H9 (cell line): ENCODE results near the gene CEP131. TPM values are rescaled to one million over a fixed set of nuclear protein-coding genes. Genes with fewer than 3 reads are reported as not detected.

Experiments used
- DNase-seq: peaks from one replicate; pipeline ENCODE4 v3.0.0-alpha.2; 2017
- H2AFZ ChIP-seq: one replicate; pipeline ENCODE4 v1.6.1; 2013; ENCODE audit warnings: mild to moderate bottlenecking, low read length, control low read depth, moderate library complexity
- H2AK5ac ChIP-seq: 2 replicates; pipeline ENCODE4 v1.6.1; 2013; ENCODE audit warnings: low read length, control low read depth, mixed read lengths; ENCODE audit not compliant: insufficient read length
- H2BK120ac ChIP-seq: one replicate; pipeline ENCODE4 v1.6.1; 2013; ENCODE audit warnings: low read depth, mild to moderate bottlenecking, low read length, control low read depth, inconsistent platforms; ENCODE audit not compliant: poor library complexity, severe bottlenecking
- H2BK12ac ChIP-seq: 2 replicates; pipeline ENCODE4 v1.6.1; 2013; ENCODE audit warnings: low read length, control low read depth, mixed read lengths, low read depth; ENCODE audit not compliant: insufficient read length
- H2BK15ac ChIP-seq: 2 replicates; pipeline ENCODE4 v1.6.1; 2013; ENCODE audit warnings: low read depth, low read length, control low read depth
- H2BK20ac ChIP-seq: one replicate; pipeline ENCODE4 v1.6.1; 2013; ENCODE audit warnings: low read depth, mild to moderate bottlenecking, low read length, control low read depth, inconsistent platforms; ENCODE audit not compliant: poor library complexity, severe bottlenecking
- H2BK5ac ChIP-seq: 2 replicates; pipeline ENCODE4 v1.6.1; 2013; ENCODE audit warnings: low read length, control low read depth, mixed read lengths; ENCODE audit not compliant: insufficient read length
- H3K14ac ChIP-seq: 2 replicates; pipeline ENCODE4 v1.6.1; 2013; ENCODE audit warnings: low read length, control low read depth; ENCODE audit not compliant: insufficient read depth
- H3K18ac ChIP-seq: 2 replicates; pipeline ENCODE4 v1.6.1; 2013; ENCODE audit warnings: low read depth, mild to moderate bottlenecking, mixed read lengths, low read length, control low read depth; ENCODE audit not compliant: insufficient read length
- H3K23ac ChIP-seq: 2 replicates; pipeline ENCODE4 v1.6.1; 2013; ENCODE audit warnings: low read length, control low read depth, mixed read lengths, low read depth; ENCODE audit not compliant: insufficient read length
- H3K23me2 ChIP-seq: 2 replicates; pipeline ENCODE4 v1.6.1; 2013; ENCODE audit warnings: low read depth, mild to moderate bottlenecking, mixed read lengths, low read length, control low read depth; ENCODE audit not compliant: insufficient read length, poor library complexity, severe bottlenecking
- H3K27ac ChIP-seq: 2 replicates; pipeline ENCODE4 v1.5.1; 2013; ENCODE audit warnings: low read length, control low read depth, mixed read lengths, low read depth; ENCODE audit not compliant: insufficient read length
- H3K27me3 ChIP-seq: 2 replicates; pipeline ENCODE4 v1.6.1; 2013; ENCODE audit warnings: low read length, control low read depth, inconsistent platforms; ENCODE audit not compliant: insufficient read depth
- H3K4ac ChIP-seq: 2 replicates; pipeline ENCODE4 v1.6.1; 2013; ENCODE audit warnings: low read depth, mild to moderate bottlenecking, control low read depth, inconsistent platforms, low read length, moderate library complexity
- H3K4me1 ChIP-seq: 2 replicates; pipeline ENCODE4 v1.6.1; 2013; ENCODE audit warnings: low read length, control low read depth, inconsistent platforms; ENCODE audit not compliant: insufficient read depth
- H3K4me2 ChIP-seq: 2 replicates; pipeline ENCODE4 v1.6.1; 2013; ENCODE audit warnings: low read length, control low read depth, mixed read lengths; ENCODE audit not compliant: insufficient read length, insufficient read depth
- H3K56ac ChIP-seq: 2 replicates; pipeline ENCODE4 v1.6.1; 2013; ENCODE audit warnings: low read depth, mild to moderate bottlenecking, mixed read lengths, low read length, control low read depth; ENCODE audit not compliant: insufficient read length
- H3K79me1 ChIP-seq: 2 replicates; pipeline ENCODE4 v1.6.1; 2013; ENCODE audit warnings: low read depth, mild to moderate bottlenecking, moderate library complexity, low read length, control low read depth, inconsistent platforms; ENCODE audit not compliant: insufficient read depth, poor library complexity, severe bottlenecking
- H3K79me2 ChIP-seq: 2 replicates; pipeline ENCODE4 v1.6.1; 2013; ENCODE audit warnings: low read length, control low read depth, inconsistent platforms; ENCODE audit not compliant: insufficient read depth
- H3K9ac ChIP-seq: 2 replicates; pipeline ENCODE4 v1.6.1; 2013; ENCODE audit warnings: low read length, control low read depth, mixed read lengths; ENCODE audit not compliant: insufficient read length; ENCODE audit errors: extremely low read depth
- H3K9me3 ChIP-seq: one replicate; pipeline ENCODE4 v1.6.1; 2013; ENCODE audit warnings: low read depth, low read length, inconsistent platforms; ENCODE audit not compliant: control insufficient read depth
- H3T11ph ChIP-seq: one replicate; pipeline ENCODE4 v1.6.1; 2013; ENCODE audit warnings: mild to moderate bottlenecking, low read length, control low read depth, inconsistent platforms
- H4K20me1 ChIP-seq: one replicate; pipeline ENCODE4 v1.6.1; 2013; ENCODE audit not compliant: control insufficient read depth, insufficient read length, insufficient read depth
- H4K5ac ChIP-seq: 2 replicates; pipeline ENCODE4 v1.6.1; 2013; ENCODE audit warnings: low read depth, mild to moderate bottlenecking, mixed read lengths, low read length, control low read depth; ENCODE audit not compliant: insufficient read length
- H4K8ac ChIP-seq: replicated peaks from 2 replicates; pipeline ENCODE4 v1.6.1; 2013; ENCODE audit warnings: low read length, control low read depth, mixed read lengths, low read depth; ENCODE audit not compliant: insufficient read length
- H4K91ac ChIP-seq: 2 replicates; pipeline ENCODE4 v1.6.1; 2013; ENCODE audit warnings: low read depth, mild to moderate bottlenecking, moderate library complexity, mixed read lengths, low read length, control low read depth; ENCODE audit not compliant: insufficient read length
- H3K27ac Mint-ChIP-seq, 3 experiments: 2 replicates in 2 of 3; 3 replicates in 1 of 3; pipeline ENCODE4 v1.8.0; 2020 to 2021; ENCODE audit warnings: mixed read lengths in 3 of 3, mild to moderate bottlenecking in 1 of 3, moderate library complexity in 1 of 3
- H3K27me3 Mint-ChIP-seq: 2 replicates; pipeline ENCODE4 v1.8.0; 2021; ENCODE audit warnings: low read depth, mild to moderate bottlenecking, moderate library complexity, mixed read lengths
- H3K36me3 Mint-ChIP-seq, 3 experiments: 2 replicates in 2 of 3; 3 replicates in 1 of 3; pipeline ENCODE4 v1.8.0; 2020 to 2021; ENCODE audit warnings: low read depth in 3 of 3, mixed read lengths in 3 of 3; ENCODE audit not compliant: insufficient read depth in 1 of 3
- H3K4me1 Mint-ChIP-seq, 2 experiments: 2 replicates each; pipeline ENCODE4 v1.8.0; 2020; ENCODE audit warnings: mixed read lengths in 2 of 2
- H3K4me3 Mint-ChIP-seq, 2 experiments: 2 replicates in 1 of 2; 3 replicates in 1 of 2; pipeline ENCODE4 v1.8.0; 2020 to 2021; ENCODE audit warnings: mild to moderate bottlenecking in 2 of 2, mixed read lengths in 2 of 2, moderate library complexity in 1 of 2
- H3K9me3 Mint-ChIP-seq, 2 experiments: 2 replicates in 1 of 2; 3 replicates in 1 of 2; pipeline ENCODE4 v1.8.0; 2020; ENCODE audit warnings: mild to moderate bottlenecking in 2 of 2, mixed read lengths in 2 of 2, moderate library complexity in 1 of 2
- WGBS: extraction: QIAGEN DNeasy Blood & Tissue Kit; methylation state at CpG from one replicate; pipeline ENCODE4 v1.1.7; 2013; ENCODE audit warnings: missing lambda C conversion rate, low lambda C conversion rate, mixed read lengths; ENCODE audit not compliant: insufficient read length; ENCODE audit errors: extremely low coverage; 5-methylcytosine and 5-hydroxymethylcytosine counted together
- total RNA-seq: library from RNA; stranded (reverse); gene quantifications from 2 replicates; pipeline ENCODE4 v1.2.1, GENCODE V29; 2021
- TF ChIP-seq, protein P1 (sequence below): fragments of 200-600 bp; sonication (generic); conservative IDR thresholded peaks from 3 replicates; pipeline ENCODE4 v1.8.0; 2021; ENCODE audit warnings: antibody characterized with exemption, mild to moderate bottlenecking

Gene CEP131
- total RNA-seq, 1 experiment from 2014 or later, result 16.3 TPM

DNA sequence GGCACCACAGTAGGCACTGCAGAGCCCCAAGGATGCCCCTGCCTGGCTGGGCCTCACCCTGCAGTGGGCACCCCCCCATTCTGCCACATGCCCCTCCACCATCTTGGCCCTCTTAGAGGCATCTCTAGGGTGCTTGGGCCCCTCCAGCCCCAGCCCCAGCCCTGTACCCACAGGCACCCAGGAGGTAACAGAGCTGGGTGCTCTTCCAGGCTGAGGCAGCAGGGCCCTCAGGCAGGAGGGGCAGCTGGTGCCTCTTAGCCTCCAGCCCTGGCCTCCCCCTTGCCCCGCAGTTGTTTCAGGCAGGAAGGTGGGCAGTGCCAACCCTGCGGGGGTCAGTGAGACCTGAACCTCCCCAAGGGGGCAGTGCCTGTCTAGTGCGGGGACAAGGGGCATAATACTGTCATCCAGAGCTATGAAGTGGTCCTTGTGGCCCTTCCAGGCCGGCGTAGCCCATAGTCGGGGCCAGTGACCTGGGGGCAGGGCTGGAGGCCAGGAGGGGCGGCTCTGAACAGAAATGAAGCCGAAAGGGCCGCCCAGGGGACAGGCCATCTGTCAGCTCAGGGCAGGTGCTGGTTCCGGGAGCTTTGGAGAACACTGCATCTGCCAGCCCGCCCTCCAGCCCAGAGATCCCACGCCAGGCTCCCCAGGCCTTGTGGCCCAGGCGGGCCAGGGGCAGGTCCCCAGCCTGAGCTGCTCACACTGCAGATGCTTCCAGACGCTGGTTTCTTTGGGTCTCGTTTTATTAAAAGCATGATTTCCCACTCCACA, 51.9 kb downstream of the CEP131 start:
- H3K27me3 Mint-ChIP-seq, result peaks cover 17% of the 10 kb centered on the region
- H2AK5ac ChIP-seq, result no peak overlapping the region
- no peak overlapping the region for H2BK5ac ChIP-seq
- H4K8ac ChIP-seq, result no peak overlapping the region
- no peak overlapping the region for H3K27ac Mint-ChIP-seq
- H3K4me2 ChIP-seq, result no peak overlapping the region
- H3K4me1 Mint-ChIP-seq, result no peaks in the 10 kb centered on the region
- H2BK120ac ChIP-seq, result no peak overlapping the region
- no peaks in the 10 kb centered on the region for H3K36me3 Mint-ChIP-seq
- no CpG with 5 or more reads among the region's 15 CpGs for WGBS
- no peaks in the 10 kb centered on the region for H4K20me1 ChIP-seq
- no peak overlapping the region for H3K4ac ChIP-seq
- no peaks in the 10 kb centered on the region for H3K9me3 ChIP-seq
- H3K56ac ChIP-seq, result no peak overlapping the region
- H3K9me3 Mint-ChIP-seq, result peaks cover 0 to 5% of the 10 kb centered on the region in 2 experiments; a peak in 2 of 5 replicates
- no peak overlapping the region for H3K18ac ChIP-seq
- no peaks in the 10 kb centered on the region for H3K27me3 ChIP-seq
- H3K14ac ChIP-seq, result no peak overlapping the region; the same call in 1 of the 2 replicates
- TF ChIP-seq, protein P1, sequence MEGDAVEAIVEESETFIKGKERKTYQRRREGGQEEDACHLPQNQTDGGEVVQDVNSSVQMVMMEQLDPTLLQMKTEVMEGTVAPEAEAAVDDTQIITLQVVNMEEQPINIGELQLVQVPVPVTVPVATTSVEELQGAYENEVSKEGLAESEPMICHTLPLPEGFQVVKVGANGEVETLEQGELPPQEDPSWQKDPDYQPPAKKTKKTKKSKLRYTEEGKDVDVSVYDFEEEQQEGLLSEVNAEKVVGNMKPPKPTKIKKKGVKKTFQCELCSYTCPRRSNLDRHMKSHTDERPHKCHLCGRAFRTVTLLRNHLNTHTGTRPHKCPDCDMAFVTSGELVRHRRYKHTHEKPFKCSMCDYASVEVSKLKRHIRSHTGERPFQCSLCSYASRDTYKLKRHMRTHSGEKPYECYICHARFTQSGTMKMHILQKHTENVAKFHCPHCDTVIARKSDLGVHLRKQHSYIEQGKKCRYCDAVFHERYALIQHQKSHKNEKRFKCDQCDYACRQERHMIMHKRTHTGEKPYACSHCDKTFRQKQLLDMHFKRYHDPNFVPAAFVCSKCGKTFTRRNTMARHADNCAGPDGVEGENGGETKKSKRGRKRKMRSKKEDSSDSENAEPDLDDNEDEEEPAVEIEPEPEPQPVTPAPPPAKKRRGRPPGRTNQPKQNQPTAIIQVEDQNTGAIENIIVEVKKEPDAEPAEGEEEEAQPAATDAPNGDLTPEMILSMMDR, result no peak
- no peak overlapping the region for H3T11ph ChIP-seq
- H4K5ac ChIP-seq, result no peak overlapping the region
- no peaks in the 10 kb centered on the region for H3K79me2 ChIP-seq
- no peak overlapping the region for H3K9ac ChIP-seq
- no peak overlapping the region for H2BK15ac ChIP-seq
- H4K91ac ChIP-seq, result no peak overlapping the region
- no peak overlapping the region for H3K4me3 Mint-ChIP-seq
- H2BK12ac ChIP-seq, result no peak overlapping the region
- no peak for DNase-seq
- H3K27ac ChIP-seq, result no peak overlapping the region
- H2BK20ac ChIP-seq, result no peak overlapping the region
- no peaks in the 10 kb centered on the region for H3K79me1 ChIP-seq
- H3K23me2 ChIP-seq, result no peaks in the 10 kb centered on the region
- H3K23ac ChIP-seq, result no peak overlapping the region
- H2AFZ ChIP-seq, result no peak overlapping the region
- no peaks in the 10 kb centered on the region for H3K4me1 ChIP-seq
